ENCODE measurements around the gene ETS1.
"Not testable (repeated sequence)": the region's sequence is repeated elsewhere in the genome, so short reads cannot be mapped to it uniquely, and the experiment has no call there.

The ETS1 gene

DNA sequence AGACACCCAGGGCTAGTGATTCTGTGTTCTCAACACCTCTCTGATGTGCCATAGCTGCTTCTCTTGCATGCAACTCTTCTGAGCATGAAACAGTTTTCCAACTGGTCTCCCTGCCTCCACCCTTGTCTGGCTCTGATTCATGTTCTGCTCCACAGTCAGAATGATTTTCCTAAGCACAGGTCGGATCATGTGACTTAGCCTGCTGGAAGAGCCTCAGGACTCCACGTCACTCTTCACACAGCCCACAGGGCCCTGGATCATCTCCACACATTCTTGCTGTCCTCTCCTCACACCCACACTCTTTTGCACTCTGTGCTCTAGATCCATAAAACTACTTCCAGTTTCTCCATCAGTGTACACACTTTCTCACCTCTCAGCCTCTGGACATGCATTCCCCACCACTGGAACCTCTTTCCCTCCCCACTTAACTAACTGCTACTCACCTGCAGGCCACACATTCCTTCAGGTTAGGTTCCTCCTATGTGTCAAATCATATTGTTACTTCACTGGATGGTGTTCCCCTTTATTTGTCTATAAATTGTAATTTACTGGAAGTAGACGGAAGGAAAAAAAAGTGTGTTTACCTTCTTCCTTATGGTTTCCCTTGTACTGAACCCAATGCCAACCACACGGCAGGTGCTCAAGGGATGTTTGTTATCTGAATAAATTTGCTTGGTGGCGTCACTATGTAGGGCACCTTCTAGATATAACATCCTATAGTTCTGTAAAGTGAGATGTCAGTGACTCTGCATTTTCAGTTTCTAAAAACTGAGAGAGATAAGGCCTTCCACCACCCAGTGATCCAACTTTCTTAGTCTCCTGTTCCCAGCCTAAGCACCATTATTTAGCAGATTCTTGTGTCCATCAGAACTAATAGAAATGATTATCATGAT lies 133.7 kb downstream of the ETS1 start:
- FAIRE-seq = no peak

DNA sequence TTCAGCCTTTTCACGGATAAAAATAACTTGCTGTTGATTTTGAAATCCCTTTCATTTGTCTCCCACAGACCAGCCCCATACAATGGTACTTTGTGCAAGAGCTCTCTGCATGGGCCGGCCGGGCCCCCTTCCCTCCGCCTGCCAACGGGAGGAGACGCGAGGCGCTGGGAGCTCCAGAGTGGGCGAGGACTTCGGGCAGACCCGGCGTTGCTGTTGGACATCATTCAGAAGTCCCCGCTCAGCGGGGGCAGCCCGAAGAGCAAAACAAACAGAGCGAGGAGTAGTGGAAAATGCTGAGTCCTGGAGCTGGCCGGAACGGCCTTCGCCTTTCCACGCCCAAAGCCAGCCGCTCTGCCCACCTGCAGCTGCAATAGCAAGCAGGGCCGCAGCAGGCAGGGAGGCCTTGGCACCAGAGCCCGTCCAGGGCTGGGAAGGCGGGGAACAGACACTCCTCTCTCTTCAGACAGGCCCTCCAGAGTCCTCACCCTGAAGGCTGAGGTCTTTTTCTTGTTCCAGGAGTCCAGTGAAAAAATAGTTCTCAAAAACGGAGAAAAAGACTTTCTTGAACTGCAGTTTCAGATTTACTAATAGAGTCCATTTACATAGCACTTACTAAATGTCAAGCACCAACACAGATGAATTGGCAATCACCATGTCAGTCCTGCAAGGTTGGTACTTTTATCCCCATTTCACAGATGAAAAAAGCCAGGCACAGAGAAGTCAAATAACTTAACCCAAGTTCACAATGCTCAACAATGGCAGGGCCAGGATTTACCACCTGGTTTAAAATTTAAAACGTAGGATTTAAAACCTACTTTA lies 135.5 kb downstream of the ETS1 start:
- no peak for FAIRE-seq

- no peak for FAIRE-seq
Observed at GRCh38 chr11:128450882-128451651, 136.3 kb downstream of the ETS1 start.

GRCh38 chr11:128450425-128450824 lies 136.9 kb downstream of the ETS1 start:
- FAIRE-seq = not testable (repeated sequence)

GRCh38 chr11:128448981-128449713 lies 138.2 kb downstream of the ETS1 start:
- no peak for FAIRE-seq

- no peak for FAIRE-seq
Observed at GRCh38 chr11:128448200-128448886, 139.0 kb downstream of the ETS1 start.

- no peak for FAIRE-seq
Observed at GRCh38 chr11:128447233-128447632, 140.1 kb downstream of the ETS1 start.

DNA sequence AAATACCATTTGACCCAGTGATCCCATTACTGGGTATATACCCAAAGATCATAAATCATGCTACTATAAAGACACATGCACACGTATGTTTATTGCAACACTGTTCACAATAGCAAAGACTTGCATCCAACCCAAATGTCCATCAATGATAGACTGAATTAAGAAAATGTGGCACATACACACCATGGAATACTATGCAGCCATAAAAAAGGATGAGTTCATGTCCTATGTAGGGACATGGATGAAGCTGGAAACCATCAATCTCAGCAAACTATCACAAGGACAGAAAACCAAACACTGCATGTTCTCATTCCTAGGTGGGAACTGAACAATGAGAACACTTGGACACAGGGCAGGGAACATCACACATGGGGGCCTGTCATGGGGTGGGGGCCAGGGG lies 141.4 kb downstream of the ETS1 start:
- FAIRE-seq = not testable (repeated sequence)

DNA sequence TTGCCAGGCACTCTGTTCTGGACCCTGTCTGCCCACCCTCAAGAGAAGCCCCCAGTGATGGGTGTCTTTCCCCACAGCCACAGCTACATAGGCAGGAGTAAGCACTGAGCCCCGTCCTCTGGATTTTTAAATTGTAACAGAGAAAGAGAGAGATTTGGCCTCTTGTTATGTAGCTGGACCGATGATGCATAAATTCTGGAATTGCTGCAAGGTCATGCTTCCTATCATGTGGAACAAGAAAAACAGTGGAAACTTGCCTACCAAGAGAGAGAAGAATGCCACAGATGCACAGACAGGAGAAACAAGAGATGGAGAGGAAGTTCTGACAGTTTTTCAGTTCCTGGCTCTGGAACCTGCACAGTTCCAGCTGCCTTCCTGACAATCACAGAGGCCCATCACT lies 150.2 kb downstream of the ETS1 start:
- no peak for FAIRE-seq

- no peak for FAIRE-seq
Observed at GRCh38 chr11:128434818-128435217, 152.5 kb downstream of the ETS1 start.

DNA sequence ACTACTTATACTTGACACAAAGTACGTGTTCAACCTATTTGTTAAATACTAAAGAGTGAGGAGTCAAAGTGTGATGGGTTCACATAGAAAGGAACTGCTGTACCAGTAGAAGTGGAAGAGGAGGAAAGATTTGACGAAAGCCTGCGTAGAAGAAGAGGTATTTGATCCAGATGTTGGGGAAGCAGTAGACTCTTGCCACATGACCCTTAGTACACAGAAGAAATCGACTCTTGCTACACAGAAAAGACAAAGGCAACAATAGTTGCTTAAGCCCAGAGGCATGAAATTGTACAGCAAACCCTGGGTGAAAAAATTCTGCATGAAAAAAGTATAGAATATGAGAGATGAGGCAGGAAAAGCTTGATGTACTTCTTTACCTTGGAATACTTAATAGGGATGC lies 152.9 kb downstream of the ETS1 start:
- no peak for FAIRE-seq

DNA sequence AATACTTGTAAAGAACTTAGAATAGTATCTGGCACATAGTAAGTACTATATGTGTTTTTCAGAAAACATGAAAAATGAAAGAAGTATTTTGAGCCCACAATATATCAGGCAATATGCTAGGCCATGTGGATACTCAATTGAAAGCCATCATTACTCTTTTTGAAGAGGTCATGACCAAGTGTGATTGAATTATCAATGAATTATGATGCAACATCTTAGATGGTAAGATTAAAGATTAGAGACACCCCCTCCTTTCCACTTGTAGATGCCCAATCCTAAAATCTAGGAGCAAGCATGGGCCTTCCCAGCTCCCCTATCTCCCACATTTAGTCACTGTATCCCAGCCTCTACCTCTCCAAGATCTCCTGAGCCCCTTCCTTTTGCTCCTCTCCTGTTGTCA lies 154.4 kb downstream of the ETS1 start:
- FAIRE-seq = no peak

- FAIRE-seq = no peak
Observed at GRCh38 chr11:128431931-128432330, 155.4 kb downstream of the ETS1 start.

- FAIRE-seq = no peak
Observed at GRCh38 chr11:128428935-128429334, 158.4 kb downstream of the ETS1 start.

DNA sequence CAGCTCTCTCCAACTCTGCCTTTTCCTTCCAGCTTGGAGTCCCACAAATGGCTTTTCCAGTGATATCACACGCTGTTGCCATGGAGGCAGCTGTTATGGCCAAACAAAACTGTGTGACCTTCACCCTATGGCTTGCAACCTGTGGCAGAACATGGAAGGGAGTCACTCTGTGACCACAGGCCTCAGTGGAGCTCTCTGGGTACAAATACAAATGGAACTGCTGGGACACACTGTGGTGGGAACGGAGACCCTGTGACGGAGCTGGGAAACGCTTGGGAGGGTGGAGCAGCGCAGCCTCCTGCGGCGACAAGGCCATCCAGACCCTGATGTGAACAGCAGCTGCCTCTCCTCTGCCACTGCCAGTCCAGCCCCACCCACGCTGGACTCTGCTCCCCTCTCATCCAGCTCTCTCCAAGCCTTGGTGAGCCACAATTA lies 162.5 kb downstream of the ETS1 start:
- FAIRE-seq = no peak

GRCh38 chr11:128424271-128424711 lies 163.1 kb downstream of the ETS1 start:
- FAIRE-seq = no peak

GRCh38 chr11:128422576-128423370 lies 164.6 kb downstream of the ETS1 start:
- no peak for FAIRE-seq

GRCh38 chr11:128421577-128422330 lies 165.6 kb downstream of the ETS1 start:
- no peak for FAIRE-seq

- FAIRE-seq = no peak
Observed at GRCh38 chr11:128420951-128421350, 166.4 kb downstream of the ETS1 start.

GRCh38 chr11:128420265-128420664 lies 167.1 kb downstream of the ETS1 start:
- FAIRE-seq = no peak

Data from A204.1 (cell line).